ENCODE results near the gene MAP2K2. TPM values are rescaled to one million over a fixed set of nuclear protein-coding genes. Genes with fewer than 3 reads are reported as not detected.

The MAP2K2 gene
- total RNA-seq, 1 experiment from 2014 or later = 171 TPM

- intact Hi-C loops (cut with micrococcal nuclease) = no loop called here
- no peaks in the 10 kb centered on the region for H3K4me1 Mint-ChIP-seq (ENCODE audit: insufficient read depth, unreplicated experiment)
- H3K36me3 Mint-ChIP-seq (ENCODE audit: insufficient read depth, unreplicated experiment) = peaks cover 48% of the 10 kb centered on the region
- ChIA-PET CTCF (no interaction called here), POLR2A (interaction anchor here (0.7 kb wide), 1 partner anchor 21 kb away, joined by 4 read pairs; no protein-coding TSS in a partner anchor)
- H3K27ac Mint-ChIP-seq (ENCODE audit: low read depth, unreplicated experiment) = no peak overlapping the region
- no peak for DNase-seq (ENCODE audit: unreplicated experiment)
- no peaks in the 10 kb centered on the region for H3K9me3 Mint-ChIP-seq (ENCODE audit: unreplicated experiment)
- no peaks in the 10 kb centered on the region for H3K27me3 Mint-ChIP-seq (ENCODE audit: insufficient read depth, unreplicated experiment)
- no peak overlapping the region for H3K4me3 Mint-ChIP-seq (ENCODE audit: unreplicated experiment)
- no TSS peak for BruUV-seq (replicated peaks)
- TF ChIP-seq CTCF (IDR thresholded peaks at IDR 0.05; ENCODE audit: unreplicated experiment) = no peak
Measured at GRCh38 chr19:4098493-4098892, 25.4 kb downstream of the MAP2K2 start.

GRCh38 chr19:4097501-4097900 is 26.4 kb downstream of the MAP2K2 start:
- H3K36me3 Mint-ChIP-seq (ENCODE audit: insufficient read depth, unreplicated experiment) = peaks cover 55% of the 10 kb centered on the region
- H3K27ac Mint-ChIP-seq (ENCODE audit: low read depth, unreplicated experiment) = no peak overlapping the region
- no peak for DNase-seq (ENCODE audit: unreplicated experiment)
- no peaks in the 10 kb centered on the region for H3K4me1 Mint-ChIP-seq (ENCODE audit: insufficient read depth, unreplicated experiment)
- TF ChIP-seq CTCF (IDR thresholded peaks at IDR 0.05; ENCODE audit: unreplicated experiment) = no peak
- ChIA-PET CTCF (no interaction called here), POLR2A (interaction anchor here (0.6 to 0.7 kb wide), 3 partner anchors 14 to 1356 kb away, joined by 3 to 4 read pairs (median 3); no protein-coding TSS in a partner anchor)
- no peaks in the 10 kb centered on the region for H3K27me3 Mint-ChIP-seq (ENCODE audit: insufficient read depth, unreplicated experiment)
- intact Hi-C loops (cut with micrococcal nuclease) = no loop called here
- H3K4me3 Mint-ChIP-seq (ENCODE audit: unreplicated experiment) = no peak overlapping the region
- BruUV-seq (replicated peaks) = no TSS peak
- no peaks in the 10 kb centered on the region for H3K9me3 Mint-ChIP-seq (ENCODE audit: unreplicated experiment)

GRCh38 chr19:4096049-4096892 is 27.7 kb downstream of the MAP2K2 start:
- Mint-ChIP-seq H3K4me1 (ENCODE audit: insufficient read depth, unreplicated experiment) (no peaks in the 10 kb centered on the region), H3K4me3 (ENCODE audit: unreplicated experiment) (no peak overlapping the region), H3K27me3 (ENCODE audit: insufficient read depth, unreplicated experiment) (no peaks in the 10 kb centered on the region), H3K9me3 (ENCODE audit: unreplicated experiment) (no peaks in the 10 kb centered on the region), H3K36me3 (ENCODE audit: insufficient read depth, unreplicated experiment) (peaks cover 63% of the 10 kb centered on the region), H3K27ac (ENCODE audit: low read depth, unreplicated experiment) (no peak overlapping the region)
- ChIA-PET CTCF (interaction anchor here (0.5 kb wide), 1 partner anchor 20 kb away, joined by 4 read pairs; no protein-coding TSS in a partner anchor), POLR2A (interaction anchor here (0.7 kb wide), 1 partner anchor 16 kb away, joined by 3 read pairs; no protein-coding TSS in a partner anchor)
- no peak for TF ChIP-seq CTCF (IDR thresholded peaks at IDR 0.05; ENCODE audit: unreplicated experiment)
- intact Hi-C loops (cut with micrococcal nuclease) = no loop called here
- DNase-seq (ENCODE audit: unreplicated experiment) = no peak
- no TSS peak for BruUV-seq (replicated peaks)

- no peak for DNase-seq (ENCODE audit: unreplicated experiment)
- Mint-ChIP-seq H3K27me3 (ENCODE audit: insufficient read depth, unreplicated experiment) (no peaks in the 10 kb centered on the region), H3K9me3 (ENCODE audit: unreplicated experiment) (no peaks in the 10 kb centered on the region), H3K4me3 (ENCODE audit: unreplicated experiment) (no peak overlapping the region), H3K27ac (ENCODE audit: low read depth, unreplicated experiment) (no peak overlapping the region), H3K4me1 (ENCODE audit: insufficient read depth, unreplicated experiment) (no peaks in the 10 kb centered on the region), H3K36me3 (ENCODE audit: insufficient read depth, unreplicated experiment) (peaks cover 62% of the 10 kb centered on the region)
- ChIA-PET POLR2A (no interaction called here), CTCF (no interaction called here)
- intact Hi-C loops (cut with micrococcal nuclease) = no loop called here
- TF ChIP-seq CTCF (IDR thresholded peaks at IDR 0.05; ENCODE audit: unreplicated experiment) = no peak
- BruUV-seq (replicated peaks) = no TSS peak
Measured at GRCh38 chr19:4095488-4095844, 28.5 kb downstream of the MAP2K2 start.

Data from MCF 10A (cell line).